NCI-H82 (cell line): Measurements from ENCODE around the gene MDFI.

Source experiments
- DNase-seq: peaks from one replicate; lab custom pipeline; 2025; lab: John Stamatoyannopoulos, UW

Gene MDFI

GRCh38 chr6:41638002-41638934 is at the start of gene MDFI:
TSS of gene MDFI (plus strand) at chr6:41638468. CDS start at chr6:41638750, 282 bp downstream.
- peak; percentile 66 for DNase-seq

GRCh38 chr6:41589223-41589622 is 49.0 kb upstream of the MDFI start:
- DNase-seq, result no peak

- no peak for DNase-seq
Observed at GRCh38 chr6:41589636-41590622, 48.3 kb upstream of the MDFI start.

- no peak for DNase-seq
Observed at GRCh38 chr6:41591122-41591521, 47.1 kb upstream of the MDFI start.

- DNase-seq, result peak; percentile 87
Observed at GRCh38 chr6:41591859-41592502, 46.3 kb upstream of the MDFI start.

GRCh38 chr6:41593406-41593805 is 44.9 kb upstream of the MDFI start:
- DNase-seq, result no peak

- no peak for DNase-seq
Observed at GRCh38 chr6:41593839-41594238, 44.4 kb upstream of the MDFI start.

- DNase-seq, result no peak
Observed at GRCh38 chr6:41594326-41594725, 43.9 kb upstream of the MDFI start.

- DNase-seq, result no peak
Observed at GRCh38 chr6:41594766-41595165, 43.5 kb upstream of the MDFI start.

- DNase-seq, result no peak
Observed at GRCh38 chr6:41595166-41595565, 43.1 kb upstream of the MDFI start.

GRCh38 chr6:41596096-41596685 is 42.1 kb upstream of the MDFI start:
- DNase-seq, result no peak

GRCh38 chr6:41596807-41597206 is 41.5 kb upstream of the MDFI start:
- DNase-seq, result no peak

GRCh38 chr6:41597246-41598000 is 40.8 kb upstream of the MDFI start:
- no peak for DNase-seq

- DNase-seq, result no peak
Observed at GRCh38 chr6:41598670-41599014, 39.6 kb upstream of the MDFI start.

- no peak for DNase-seq
Observed at GRCh38 chr6:41599015-41599851, 39.0 kb upstream of the MDFI start.

- no peak for DNase-seq
Observed at GRCh38 chr6:41599852-41600445, 38.3 kb upstream of the MDFI start.

GRCh38 chr6:41600499-41601247 is 37.6 kb upstream of the MDFI start:
- no peak for DNase-seq

GRCh38 chr6:41601248-41601549 is 37.1 kb upstream of the MDFI start:
- DNase-seq, result no peak

GRCh38 chr6:41602422-41602743 is 35.9 kb upstream of the MDFI start:
- no peak for DNase-seq
